Skin epidermis (tissue), 12 donors: ENCODE results near the gene ZNF132.
"Not testable (repeated sequence)": the region's sequence is repeated elsewhere in the genome, so short reads cannot be mapped to it uniquely, and the experiment has no call there.

Source experiments
- H3K27ac ChIP-seq, 21 experiments: fragments of 200-600 bp; sonication (generic) in 11 of 21; one replicate each; pipeline ENCODE4 v1.5.0; 2020; ENCODE audit warnings: mild to moderate bottlenecking in 3 of 21, inconsistent platforms in 2 of 21, moderate library complexity in 2 of 21
- H3K4me3 ChIP-seq, 7 experiments: fragments of 200-600 bp; sonication (generic) in 2 of 7; one replicate each; pipeline ENCODE4 v1.5.0; 2020; ENCODE audit warnings: inconsistent platforms in 2 of 7, mild to moderate bottlenecking in 2 of 7, moderate library complexity in 1 of 7

Gene ZNF132

DNA sequence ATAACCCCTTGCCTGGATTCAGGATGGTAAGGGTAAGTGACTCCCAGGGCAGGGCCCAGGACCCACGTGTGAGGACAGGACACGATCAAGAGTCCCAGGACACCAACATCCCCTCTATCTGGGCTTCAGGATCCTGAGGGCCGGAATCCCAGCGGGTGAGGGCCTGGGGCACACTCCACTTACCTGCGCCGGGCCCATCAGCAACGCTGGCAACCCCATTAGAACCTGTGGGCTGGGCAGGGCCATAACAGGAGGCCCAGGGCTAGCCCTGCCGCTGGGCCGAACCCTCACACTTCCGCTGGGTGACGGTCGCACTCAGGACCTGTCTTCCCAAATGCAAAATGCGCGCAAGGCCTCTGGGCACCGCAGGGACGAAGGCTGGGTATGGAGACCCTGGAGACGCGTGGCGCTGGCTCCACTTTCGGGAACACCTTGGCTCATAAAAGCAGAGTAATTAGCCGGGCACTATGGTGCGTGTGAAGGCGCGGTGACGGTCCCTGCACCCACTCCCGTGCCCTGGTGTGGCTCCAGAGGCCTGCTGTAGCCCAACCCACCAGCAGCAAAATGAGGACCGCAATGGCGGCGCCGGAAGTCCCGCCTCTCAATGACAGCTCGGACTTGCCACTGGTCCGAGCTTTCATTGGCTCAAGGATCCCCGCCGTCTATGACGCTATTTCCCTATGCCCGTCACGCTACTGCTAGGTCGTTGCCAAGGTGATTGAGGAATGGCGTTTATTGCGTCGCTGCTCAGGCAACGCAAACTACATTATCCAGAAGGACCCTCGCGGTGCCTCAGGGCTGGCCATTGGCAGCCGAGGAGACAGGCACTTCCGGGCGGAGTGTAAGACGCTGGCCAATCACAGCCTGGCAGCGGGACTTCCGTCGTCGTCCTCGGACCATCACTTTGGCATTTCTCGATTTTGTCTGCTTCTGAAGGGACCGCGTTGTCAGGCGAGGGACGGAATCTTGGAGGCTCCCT lies at the start of gene ZNF132:
Gene ZNF132 (minus strand): TSS at position 578 of the 979 bp plus-strand sequence. CDS start 332 bp downstream, at position 246.
- H3K4me3 ChIP-seq: peak within 1 kb of the TSS; percentile 50 to 72 (median 56)
- peak within 1 kb of the TSS in 20 of 21 experiments; percentile 16 to 82 (median 64) for H3K27ac ChIP-seq

- H3K4me3 ChIP-seq, H3K27ac ChIP-seq: not testable (repeated sequence)
Measured at GRCh38 chr19:58484349-58484748, 44.4 kb upstream of the ZNF132 start.

DNA sequence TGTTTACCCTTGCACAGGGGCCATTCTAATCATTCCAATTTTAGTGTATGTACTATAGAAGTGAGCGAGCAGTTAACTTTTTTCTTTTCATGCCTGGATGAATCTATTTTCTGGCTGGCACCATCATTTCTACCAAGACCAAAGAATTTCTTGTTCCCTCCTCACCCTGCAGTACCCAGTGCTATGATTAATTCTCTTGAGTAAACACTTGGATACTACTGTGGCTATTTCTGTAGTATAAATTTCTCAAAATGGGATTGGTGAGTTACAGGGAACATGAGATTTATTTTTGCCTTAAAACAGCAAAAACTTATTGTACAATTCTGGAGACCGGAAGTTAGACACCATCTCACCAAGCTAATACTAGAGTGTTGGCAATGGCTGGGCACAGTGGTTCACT lies 43.8 kb upstream of the ZNF132 start:
- Histone ChIP-seq H3K27ac (no peak overlapping the region), H3K4me3 (no peak overlapping the region)

GRCh38 chr19:58482372-58482771 lies 42.4 kb upstream of the ZNF132 start:
- H3K4me3 ChIP-seq: no peak overlapping the region
- H3K27ac ChIP-seq: no peak overlapping the region

DNA sequence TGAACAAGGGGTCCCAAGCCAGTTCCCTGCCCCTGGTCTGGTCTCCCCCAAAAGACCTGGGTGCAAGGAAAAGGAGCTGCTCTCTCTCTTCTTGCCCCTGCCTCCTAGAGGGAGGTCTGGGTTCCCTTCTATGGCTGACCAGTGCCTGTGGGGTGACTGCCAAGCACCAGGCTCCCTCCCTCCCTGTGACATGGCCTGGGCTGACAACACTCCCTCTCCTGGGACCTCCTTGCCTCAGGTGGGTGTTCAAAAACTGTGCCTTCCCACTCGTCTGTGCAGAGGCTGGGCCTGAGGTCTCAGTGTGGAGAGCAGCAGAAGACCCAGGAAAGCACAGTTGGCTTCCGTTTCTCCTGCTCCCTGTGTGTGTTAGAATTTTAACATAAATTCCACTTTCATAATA lies 40.9 kb upstream of the ZNF132 start:
- no peak overlapping the region for H3K4me3 ChIP-seq

DNA sequence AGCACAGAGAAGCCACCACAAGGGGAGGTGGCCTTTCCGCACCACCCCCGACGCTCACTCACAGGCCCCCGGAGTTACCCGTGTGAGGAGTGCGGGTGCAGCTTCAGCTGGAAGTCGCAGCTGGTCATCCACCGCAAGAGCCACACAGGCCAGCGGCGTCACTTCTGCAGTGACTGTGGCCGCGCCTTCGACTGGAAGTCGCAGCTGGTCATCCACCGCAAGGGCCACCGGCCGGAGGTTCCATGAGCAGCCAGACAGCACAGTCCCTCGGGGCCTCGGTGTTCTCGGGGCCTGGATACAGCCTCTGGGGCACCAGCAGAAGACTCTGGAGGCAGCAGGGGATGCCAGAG lies 40.5 kb upstream of the ZNF132 start:
- Histone ChIP-seq H3K27ac (no peak overlapping the region), H3K4me3 (no peak overlapping the region)

More for the DNA sequence above, 40.9 kb upstream of the ZNF132 start:
- H3K27ac ChIP-seq: no peak overlapping the region

DNA sequence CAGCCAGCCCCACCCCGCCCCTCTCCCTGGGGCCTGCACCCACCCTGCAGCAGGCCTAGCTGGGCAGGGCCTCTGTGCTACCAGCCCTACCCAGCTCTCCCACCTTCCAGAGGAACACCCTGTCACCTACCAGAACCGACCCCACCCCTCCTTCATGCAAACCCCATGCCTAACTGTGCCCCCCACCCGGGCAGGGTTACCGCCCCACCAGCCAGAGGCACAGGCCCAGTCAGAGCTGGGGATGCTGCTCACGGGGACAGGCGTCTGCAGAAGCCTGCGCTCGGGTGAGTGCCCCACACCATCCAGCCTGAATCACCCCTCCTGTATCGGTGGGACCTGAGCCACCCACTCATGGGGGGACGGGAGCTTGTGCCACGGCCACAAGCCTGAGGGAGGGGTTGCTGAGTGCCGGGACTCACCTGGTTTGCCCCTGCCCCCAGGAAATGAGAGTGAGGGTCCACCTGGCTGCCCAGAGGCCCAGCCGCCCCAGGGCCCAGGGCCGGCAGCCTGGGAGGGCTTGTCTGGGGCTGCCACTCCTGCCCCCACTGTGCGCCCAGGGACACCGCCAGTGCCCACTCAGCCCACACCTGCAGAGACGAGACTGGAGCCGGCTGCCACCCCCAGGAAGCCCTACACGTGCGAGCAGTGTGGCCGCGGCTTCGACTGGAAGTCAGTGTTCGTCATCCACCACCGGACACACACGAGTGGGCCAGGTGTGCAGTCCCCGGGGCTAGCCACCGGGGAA lies 40.0 kb upstream of the ZNF132 start:
- Histone ChIP-seq H3K4me3 (no peak overlapping the region), H3K27ac (no peak overlapping the region)

GRCh38 chr19:58479303-58479702 lies 39.4 kb upstream of the ZNF132 start:
- no peak overlapping the region for H3K4me3 ChIP-seq

GRCh38 chr19:58477871-58478270 lies 37.9 kb upstream of the ZNF132 start:
- no peak overlapping the region for H3K4me3 ChIP-seq
- peak overlapping the region in 5 of 21 experiments; percentile 86 to 92 (median 88) for H3K27ac ChIP-seq

More at GRCh38 chr19:58479303-58479702, 39.4 kb upstream of the ZNF132 start:
- no peak overlapping the region for H3K27ac ChIP-seq

- Histone ChIP-seq H3K27ac (peak overlapping the region in 12 of 21 experiments; percentile 68 to 97 (median 87)), H3K4me3 (no peak overlapping the region)
Measured at GRCh38 chr19:58477130-58477529, 37.2 kb upstream of the ZNF132 start.

GRCh38 chr19:58476498-58477015 lies 36.6 kb upstream of the ZNF132 start:
- Histone ChIP-seq H3K4me3 (peak overlapping the region; percentile 45 to 71 (median 59)), H3K27ac (peak overlapping the region; percentile 47 to 97 (median 86))

GRCh38 chr19:58475714-58476497 lies 36.0 kb upstream of the ZNF132 start, which contains the start of gene ZNF446:
Gene ZNF446 (plus strand): TSS chr19:58476352. CDS start chr19:58477219, 867 bp downstream.
- peak within 1 kb of the TSS; percentile 47 to 97 (median 86) for H3K27ac ChIP-seq

GRCh38 chr19:58474997-58475713 lies 35.2 kb upstream of the ZNF132 start:
- Histone ChIP-seq H3K27ac (peak overlapping the region in 20 of 21 experiments; percentile 61 to 97 (median 86)), H3K4me3 (peak overlapping the region; percentile 45 to 71 (median 59))

More at GRCh38 chr19:58475714-58476497, 36.0 kb upstream of the ZNF132 start, which contains the start of gene ZNF446:
- peak within 1 kb of the TSS; percentile 45 to 71 (median 59) for H3K4me3 ChIP-seq

DNA sequence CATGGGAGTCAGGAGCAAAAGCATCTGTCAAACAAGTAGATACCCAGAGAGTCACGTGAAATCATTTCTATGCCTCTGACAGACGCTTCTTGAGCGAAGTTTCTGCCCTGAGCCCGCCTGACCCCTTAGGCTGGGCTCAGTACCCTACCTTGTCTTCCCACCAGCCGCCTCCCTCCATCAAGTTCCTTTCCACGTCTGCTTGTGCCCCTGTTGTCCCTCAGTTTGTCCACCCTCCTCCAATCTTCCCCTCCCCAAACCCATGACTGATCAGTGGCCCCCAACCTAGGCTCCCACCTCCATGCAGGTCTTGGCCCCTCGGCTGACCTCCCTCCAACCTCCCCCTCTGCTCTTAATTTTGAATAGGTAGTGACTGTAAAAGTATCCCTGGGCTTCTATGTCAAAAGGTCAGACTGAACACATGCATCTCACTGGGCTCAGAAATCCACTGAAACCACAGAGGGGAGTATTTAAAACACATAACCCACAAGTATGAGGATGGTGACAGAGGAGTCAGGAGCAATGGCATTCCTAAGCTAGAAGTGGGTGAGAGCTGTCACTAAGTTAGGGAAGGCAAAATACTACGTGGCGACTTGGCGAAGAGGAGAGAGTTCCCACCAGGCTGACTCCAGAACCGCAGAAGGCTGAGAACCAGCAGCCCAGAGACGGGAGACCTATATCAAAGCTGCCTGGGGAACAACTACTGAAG lies 34.5 kb upstream of the ZNF132 start:
- H3K4me3 ChIP-seq: no peak overlapping the region
- H3K27ac ChIP-seq: peak overlapping the region in 7 of 21 experiments; percentile 84 to 93 (median 88)

- Histone ChIP-seq H3K4me3 (no peak overlapping the region), H3K27ac (no peak overlapping the region)
Measured at GRCh38 chr19:58473775-58474174, 33.8 kb upstream of the ZNF132 start.

DNA sequence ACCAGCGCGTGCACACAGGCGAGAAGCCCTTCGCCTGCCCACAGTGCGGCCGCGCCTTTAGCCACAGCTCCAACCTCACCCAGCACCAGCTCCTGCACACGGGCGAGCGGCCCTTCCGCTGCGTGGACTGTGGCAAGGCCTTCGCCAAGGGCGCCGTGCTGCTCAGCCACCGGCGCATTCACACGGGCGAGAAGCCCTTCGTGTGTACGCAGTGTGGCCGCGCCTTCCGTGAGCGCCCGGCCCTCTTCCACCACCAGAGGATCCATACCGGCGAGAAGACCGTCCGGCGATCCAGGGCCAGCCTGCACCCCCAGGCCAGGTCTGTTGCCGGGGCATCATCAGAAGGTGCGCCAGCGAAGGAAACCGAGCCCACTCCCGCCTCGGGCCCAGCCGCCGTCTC lies 31.8 kb upstream of the ZNF132 start:
- no peak overlapping the region for H3K4me3 ChIP-seq
- H3K27ac ChIP-seq: no peak overlapping the region

- H3K4me3 ChIP-seq, H3K27ac ChIP-seq: not testable (repeated sequence)
Measured at GRCh38 chr19:58470837-58471543, 31.0 kb upstream of the ZNF132 start.
